ENCODE data around the gene MROH9.

Gene MROH9

DNA sequence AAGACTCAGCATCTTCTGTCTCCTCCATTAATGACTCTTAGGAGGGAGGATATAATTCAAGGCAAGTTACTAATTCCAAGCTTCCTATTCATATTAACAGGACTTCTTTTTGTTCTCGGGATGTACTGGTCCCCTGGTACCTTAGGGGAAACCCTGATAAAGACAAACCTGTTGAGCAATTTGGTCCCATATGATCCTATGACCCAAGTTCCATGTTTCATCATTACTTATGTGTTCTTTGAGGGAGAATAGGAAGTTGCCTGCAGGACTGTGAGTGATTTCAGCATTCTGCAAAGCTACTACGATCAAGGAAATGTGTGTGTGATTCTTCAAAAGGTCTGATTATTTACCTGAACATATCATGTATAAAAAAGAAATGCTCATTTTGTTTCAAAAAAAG, 149.5 kb downstream of the MROH9 start:
- Histone ChIP-seq H3K27me3 (ENCODE audit: low read length) (no peaks in the 10 kb centered on the region), H3K9me2 (replicated peaks; ENCODE audit: insufficient read depth, low read length) (no peaks in the 10 kb centered on the region), H3K79me2 (ENCODE audit: insufficient read depth, low read length) (no peaks in the 10 kb centered on the region), H3F3A (ENCODE audit: insufficient read depth) (no peaks in the 10 kb centered on the region), H3K4me3 (ENCODE audit: insufficient read depth, low read length, poor library complexity, severe bottlenecking) (no peak overlapping the region), H2AFZ (ENCODE audit: low read depth, low read length, severe bottlenecking) (no peak overlapping the region), H3K27ac (ENCODE audit: low read depth, low read length) (no peak overlapping the region), H3K4me2 (ENCODE audit: low read depth, low read length, poor library complexity, severe bottlenecking) (no peak overlapping the region), H3K9me3 (ENCODE audit: insufficient read depth, low read length) (no peaks in the 10 kb centered on the region), H4K20me1 (ENCODE audit: low read depth, low read length) (no peaks in the 10 kb centered on the region), H3K36me3 (ENCODE audit: low read length) (no peaks in the 10 kb centered on the region), H3K9ac (ENCODE audit: low read length) (no peak overlapping the region)
- TF ChIP-seq, protein P1, sequence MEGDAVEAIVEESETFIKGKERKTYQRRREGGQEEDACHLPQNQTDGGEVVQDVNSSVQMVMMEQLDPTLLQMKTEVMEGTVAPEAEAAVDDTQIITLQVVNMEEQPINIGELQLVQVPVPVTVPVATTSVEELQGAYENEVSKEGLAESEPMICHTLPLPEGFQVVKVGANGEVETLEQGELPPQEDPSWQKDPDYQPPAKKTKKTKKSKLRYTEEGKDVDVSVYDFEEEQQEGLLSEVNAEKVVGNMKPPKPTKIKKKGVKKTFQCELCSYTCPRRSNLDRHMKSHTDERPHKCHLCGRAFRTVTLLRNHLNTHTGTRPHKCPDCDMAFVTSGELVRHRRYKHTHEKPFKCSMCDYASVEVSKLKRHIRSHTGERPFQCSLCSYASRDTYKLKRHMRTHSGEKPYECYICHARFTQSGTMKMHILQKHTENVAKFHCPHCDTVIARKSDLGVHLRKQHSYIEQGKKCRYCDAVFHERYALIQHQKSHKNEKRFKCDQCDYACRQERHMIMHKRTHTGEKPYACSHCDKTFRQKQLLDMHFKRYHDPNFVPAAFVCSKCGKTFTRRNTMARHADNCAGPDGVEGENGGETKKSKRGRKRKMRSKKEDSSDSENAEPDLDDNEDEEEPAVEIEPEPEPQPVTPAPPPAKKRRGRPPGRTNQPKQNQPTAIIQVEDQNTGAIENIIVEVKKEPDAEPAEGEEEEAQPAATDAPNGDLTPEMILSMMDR (IDR thresholded peaks at IDR 0.05; ENCODE audit: insufficient read depth, low read length, poor library complexity, severe bottlenecking): no peak
- TF ChIP-seq EZH2phosphoT487 (conservative IDR thresholded peaks at IDR 0.05; ENCODE audit: low read length): no peak

DNA sequence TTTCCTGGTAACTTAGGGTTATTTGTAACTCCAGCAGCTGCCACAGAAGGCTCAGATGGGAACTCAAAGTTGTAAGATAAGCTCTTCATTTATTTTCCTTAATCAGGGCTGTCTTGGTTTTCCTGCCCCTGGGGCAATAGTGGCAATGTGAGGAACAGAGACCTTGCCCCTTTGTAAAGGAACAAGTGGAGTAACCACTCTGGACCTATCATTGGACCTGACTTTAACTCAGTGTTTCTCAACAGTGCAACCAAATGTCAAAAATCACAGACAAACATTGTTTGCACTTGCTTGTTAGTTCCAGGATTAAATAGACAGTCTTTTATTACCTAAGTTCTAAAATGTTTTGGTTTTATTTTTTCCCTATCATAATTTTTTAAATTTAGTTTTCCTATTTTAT, 152.6 kb downstream of the MROH9 start:
- Histone ChIP-seq H3K9me2 (replicated peaks; ENCODE audit: insufficient read depth, low read length) (no peaks in the 10 kb centered on the region), H3K4me3 (ENCODE audit: insufficient read depth, low read length, poor library complexity, severe bottlenecking) (no peak overlapping the region), H3K27me3 (ENCODE audit: low read length) (no peaks in the 10 kb centered on the region), H3K79me2 (ENCODE audit: insufficient read depth, low read length) (no peaks in the 10 kb centered on the region), H3K4me2 (ENCODE audit: low read depth, low read length, poor library complexity, severe bottlenecking) (no peak overlapping the region), H3F3A (ENCODE audit: insufficient read depth) (no peaks in the 10 kb centered on the region), H3K27ac (ENCODE audit: low read depth, low read length) (no peak overlapping the region), H3K9me3 (ENCODE audit: insufficient read depth, low read length) (no peaks in the 10 kb centered on the region), H3K36me3 (ENCODE audit: low read length) (no peaks in the 10 kb centered on the region), H3K9ac (ENCODE audit: low read length) (no peak overlapping the region), H2AFZ (ENCODE audit: low read depth, low read length, severe bottlenecking) (no peak overlapping the region), H4K20me1 (ENCODE audit: low read depth, low read length) (no peaks in the 10 kb centered on the region)
- TF ChIP-seq, protein P1 (IDR thresholded peaks at IDR 0.05; ENCODE audit: insufficient read depth, low read length, poor library complexity, severe bottlenecking): no peak
- TF ChIP-seq EZH2phosphoT487 (conservative IDR thresholded peaks at IDR 0.05; ENCODE audit: low read length): no peak

DNA sequence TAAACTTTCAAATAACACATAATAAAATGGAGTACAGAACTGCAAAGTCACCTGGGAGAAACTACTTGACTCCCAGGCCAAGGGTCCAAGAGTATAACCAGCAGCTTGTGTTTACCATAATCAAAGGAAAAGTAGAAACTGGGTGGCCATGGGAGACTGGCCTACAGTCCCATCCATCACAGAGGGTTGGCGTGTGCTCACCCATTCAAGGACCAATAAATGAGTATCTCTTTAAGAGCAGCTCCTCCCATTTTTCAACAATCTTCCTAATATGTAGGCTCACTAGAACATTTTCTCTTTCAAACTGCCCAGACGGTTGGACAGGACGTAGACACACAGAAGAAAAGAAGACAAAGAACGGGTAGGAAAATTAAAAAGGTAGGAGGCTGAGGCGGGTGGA, 155.3 kb downstream of the MROH9 start, which contains the start of gene FMO3:
FMO3 (plus strand) TSS at position 302 of the 400 bp plus-strand sequence. CDS start 1,754 bp downstream, outside the sequence.
- Histone ChIP-seq H3K9me2 (replicated peaks; ENCODE audit: insufficient read depth, low read length) (no peaks in the 10 kb centered on the region), H4K20me1 (ENCODE audit: low read depth, low read length) (no peaks in the 10 kb centered on the region), H3K27ac (ENCODE audit: low read depth, low read length) (no peak within 1 kb of the TSS), H3K36me3 (ENCODE audit: low read length) (no peaks in the 10 kb centered on the region), H3K79me2 (ENCODE audit: insufficient read depth, low read length) (no peaks in the 10 kb centered on the region), H3K9ac (ENCODE audit: low read length) (no peak within 1 kb of the TSS), H3K27me3 (ENCODE audit: low read length) (no peaks in the 10 kb centered on the region), H3F3A (ENCODE audit: insufficient read depth) (no peaks in the 10 kb centered on the region), H2AFZ (ENCODE audit: low read depth, low read length, severe bottlenecking) (no peak within 1 kb of the TSS), H3K4me2 (ENCODE audit: low read depth, low read length, poor library complexity, severe bottlenecking) (no peak within 1 kb of the TSS), H3K4me3 (ENCODE audit: insufficient read depth, low read length, poor library complexity, severe bottlenecking) (no peak within 1 kb of the TSS), H3K9me3 (ENCODE audit: insufficient read depth, low read length) (no peaks in the 10 kb centered on the region)
- TF ChIP-seq, protein P1 (IDR thresholded peaks at IDR 0.05; ENCODE audit: insufficient read depth, low read length, poor library complexity, severe bottlenecking): no peak
- TF ChIP-seq EZH2phosphoT487 (conservative IDR thresholded peaks at IDR 0.05; ENCODE audit: low read length): no peak

Measured in SU-DHL-6 (cell line).